Stimulated activated CD8-positive, alpha-beta memory T cell treated with anti-CD3 and anti-CD28 coated beads, Interleukin-7, amount 100 ng/mL, for 4 hours (primary cell): Measurements from ENCODE around the gene RTP5.
"Not testable (repeated sequence)": the region's sequence is repeated elsewhere in the genome, so short reads cannot be mapped to it uniquely, and the experiment has no call there.

ENCODE experiments used
- DNase-seq, 2 donors: peaks; one replicate each; pipeline ENCODE4 v3.0.0-alpha.2; 2020; ENCODE audit warnings: low read depth in 2 of 2

Gene RTP5

GRCh38 chr2:241902357-241902991, 32.9 kb downstream of the RTP5 start:
- DNase-seq, result no peak

- DNase-seq, result no peak
Measured at GRCh38 chr2:241903121-241904010, 33.8 kb downstream of the RTP5 start.

GRCh38 chr2:241904011-241904718, 34.6 kb downstream of the RTP5 start:
- no peak for DNase-seq

GRCh38 chr2:241904791-241905710, 35.5 kb downstream of the RTP5 start:
- no peak for DNase-seq

- DNase-seq, result no peak
Measured at GRCh38 chr2:241905716-241906377, 36.3 kb downstream of the RTP5 start.

- DNase-seq, result not testable (repeated sequence)
Measured at GRCh38 chr2:241906378-241906770, 36.8 kb downstream of the RTP5 start.

GRCh38 chr2:241906826-241907570, 37.5 kb downstream of the RTP5 start:
- no peak for DNase-seq

- DNase-seq, result not testable (repeated sequence)
Measured at GRCh38 chr2:241907831-241908230, 38.3 kb downstream of the RTP5 start.

- no peak for DNase-seq
Measured at GRCh38 chr2:241908686-241909420, 39.3 kb downstream of the RTP5 start.

- DNase-seq, result no peak
Measured at GRCh38 chr2:241909769-241910168, 40.2 kb downstream of the RTP5 start.

- no peak for DNase-seq
Measured at GRCh38 chr2:241910604-241911520, 41.3 kb downstream of the RTP5 start.

- no peak for DNase-seq
Measured at GRCh38 chr2:241911551-241911950, 42.0 kb downstream of the RTP5 start.

- no peak for DNase-seq
Measured at GRCh38 chr2:241912021-241912555, 42.6 kb downstream of the RTP5 start.

- DNase-seq, result no peak
Measured at GRCh38 chr2:241913703-241914102, 44.2 kb downstream of the RTP5 start.

- no peak for DNase-seq
Measured at GRCh38 chr2:241914542-241914941, 45.0 kb downstream of the RTP5 start.

GRCh38 chr2:241921631-241922030, 52.1 kb downstream of the RTP5 start:
- not testable (repeated sequence) for DNase-seq

- DNase-seq, result no peak
Measured at GRCh38 chr2:241922411-241922810, 52.9 kb downstream of the RTP5 start.
